ENCODE results near the gene PHGDH.
A peak's percentile ranks its signal among the peaks of the same experiment; 100 is the strongest.

PHGDH gene

GRCh38 chr1:119732465-119733168 lies 20.9 kb downstream of the PHGDH start:
- DNase-seq, result no peak

GRCh38 chr1:119733754-119734153 lies 22.0 kb downstream of the PHGDH start:
- DNase-seq, result no peak

- no peak for DNase-seq
Observed at GRCh38 chr1:119735217-119735616, 23.5 kb downstream of the PHGDH start.

GRCh38 chr1:119736649-119737039 lies 24.9 kb downstream of the PHGDH start:
- no peak for DNase-seq

GRCh38 chr1:119737040-119737682 lies 25.4 kb downstream of the PHGDH start:
- DNase-seq, result no peak

GRCh38 chr1:119738100-119738720 lies 26.5 kb downstream of the PHGDH start:
- DNase-seq, result no peak

GRCh38 chr1:119739150-119739549 lies 27.4 kb downstream of the PHGDH start:
- DNase-seq, result no peak

- no peak for DNase-seq
Observed at GRCh38 chr1:119740261-119740660, 28.5 kb downstream of the PHGDH start.

GRCh38 chr1:119740896-119741780 lies 29.4 kb downstream of the PHGDH start:
- DNase-seq, result no peak

- DNase-seq, result no peak
Observed at GRCh38 chr1:119742202-119742601, 30.5 kb downstream of the PHGDH start.

GRCh38 chr1:119742677-119743076 lies 30.9 kb downstream of the PHGDH start:
- DNase-seq, result no peak

GRCh38 chr1:119743308-119743707 lies 31.6 kb downstream of the PHGDH start:
- DNase-seq, result no peak

- peak; percentile 10 for DNase-seq
Observed at GRCh38 chr1:119743776-119744597, 32.3 kb downstream of the PHGDH start.

- no peak for DNase-seq
Observed at GRCh38 chr1:119744598-119744942, 32.8 kb downstream of the PHGDH start.

GRCh38 chr1:119745034-119745433 lies 33.3 kb downstream of the PHGDH start:
- no peak for DNase-seq

GRCh38 chr1:119747451-119747850 lies 35.7 kb downstream of the PHGDH start:
- no peak for DNase-seq

GRCh38 chr1:119748040-119748439 lies 36.3 kb downstream of the PHGDH start:
- DNase-seq, result no peak

- DNase-seq, result no peak
Observed at GRCh38 chr1:119752592-119752991, 40.9 kb downstream of the PHGDH start.

- DNase-seq, result no peak
Observed at GRCh38 chr1:119758584-119758983, 46.9 kb downstream of the PHGDH start.

GRCh38 chr1:119762409-119762808 lies 50.7 kb downstream of the PHGDH start:
- DNase-seq, result no peak

- no peak for DNase-seq
Observed at GRCh38 chr1:119762953-119763352, 51.2 kb downstream of the PHGDH start.

- no peak for DNase-seq
Observed at GRCh38 chr1:119764220-119764619, 52.5 kb downstream of the PHGDH start.

All from NCI-H446 treated with DMSO at 0.1 percent for 48 hours (cell line).